Stimulated activated CD4-positive, alpha-beta T cell treated with anti-CD3 and anti-CD28 coated beads, Interleukin-12 subunit alpha, Interleukin-12 subunit beta, amount 100 ng/mL, for 48 hours (primary cell): ENCODE results near the gene RPP30.

Source experiments
- DNase-seq, 3 donors: peaks; one replicate each; pipeline ENCODE4 v3.0.0-alpha.2; 2020; ENCODE audit warnings: low read depth in 2 of 3, low spot score in 1 of 3

The RPP30 gene

DNA sequence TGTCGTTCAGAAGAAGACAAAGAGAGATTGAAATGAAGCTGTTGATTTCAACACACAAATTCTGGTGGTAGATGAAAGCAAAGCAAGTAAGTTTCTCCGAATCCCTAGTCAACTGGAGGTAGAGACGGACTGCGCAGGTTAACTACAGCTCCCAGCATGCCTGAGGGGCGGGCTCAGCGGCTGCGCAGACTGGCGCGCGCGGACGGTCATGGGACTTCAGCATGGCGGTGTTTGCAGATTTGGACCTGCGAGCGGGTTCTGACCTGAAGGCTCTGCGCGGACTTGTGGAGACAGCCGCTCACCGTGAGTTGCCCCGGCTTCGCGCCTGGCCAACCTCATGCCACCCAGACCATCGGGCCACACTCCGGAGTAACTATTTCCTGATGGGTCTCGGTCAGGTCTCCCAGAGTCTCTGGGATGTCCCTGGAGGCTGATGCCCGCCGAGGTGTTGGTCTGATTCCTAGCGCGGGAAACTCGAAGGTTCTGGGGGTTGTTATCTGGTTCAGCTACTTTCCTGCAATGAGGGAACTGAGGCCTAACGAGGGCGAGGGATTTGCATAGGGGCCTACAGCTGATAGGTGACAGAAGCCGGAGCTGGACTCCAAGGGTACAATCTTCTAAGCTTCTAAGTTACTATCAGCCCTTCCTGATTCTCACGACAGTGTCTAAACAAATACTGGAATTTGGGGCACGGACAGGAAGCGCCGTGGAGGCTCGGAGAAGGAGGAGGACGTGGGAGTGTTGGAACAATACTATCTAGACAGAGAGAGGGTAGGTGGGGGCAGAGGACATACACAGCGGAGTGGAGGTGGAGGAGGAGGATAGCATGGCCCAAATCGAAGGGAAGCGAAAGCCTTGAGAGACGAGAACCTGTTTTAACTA is at the start of gene RPP30:
RPP30 (plus strand) TSS at position 209 of the 882 bp plus-strand sequence; CDS start at position 222, 13 bp downstream.
- peak; percentile 70 to 81 (median 73) for DNase-seq

DNA sequence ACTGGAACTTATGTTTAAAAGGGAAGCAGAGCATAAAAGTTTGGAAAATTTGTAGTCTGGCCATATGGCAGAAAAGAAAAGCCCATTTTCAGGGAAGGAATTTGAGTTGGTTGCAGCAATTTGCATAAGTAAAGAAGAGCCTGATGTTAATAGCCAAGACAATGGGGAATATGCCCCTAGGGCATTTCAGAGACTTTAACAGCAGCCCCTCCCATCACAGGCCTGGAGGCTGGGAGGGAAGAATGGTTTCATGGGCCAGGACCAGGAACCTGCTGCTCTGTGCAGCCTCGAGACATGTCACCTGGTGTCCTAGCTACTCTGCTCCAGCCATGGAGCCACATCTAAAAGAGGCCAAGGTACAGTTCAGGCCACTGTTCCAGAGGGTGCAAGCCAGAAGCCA is 49.3 kb upstream of the RPP30 start:
- no peak for DNase-seq

DNA sequence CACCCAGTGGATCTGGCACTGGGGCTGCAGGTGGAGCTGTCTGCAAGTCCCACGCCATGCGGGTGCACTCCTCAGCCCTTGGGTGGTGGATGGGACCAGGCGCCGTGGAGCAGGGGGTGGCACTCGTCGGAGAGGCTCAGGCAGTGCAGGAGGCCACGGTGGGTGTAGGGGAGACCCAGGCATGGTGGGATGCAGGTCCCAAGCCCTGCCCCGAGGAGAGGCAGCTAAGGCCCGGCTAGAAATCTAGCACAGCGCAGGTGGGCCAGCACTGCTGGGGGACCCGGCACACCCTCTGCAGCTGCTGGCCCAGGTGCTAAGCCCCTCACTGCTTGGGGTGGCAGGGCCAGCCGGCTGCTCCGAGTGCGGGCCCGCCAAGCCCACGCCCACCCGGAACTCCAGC is 39.7 kb upstream of the RPP30 start:
- DNase-seq = no peak

DNA sequence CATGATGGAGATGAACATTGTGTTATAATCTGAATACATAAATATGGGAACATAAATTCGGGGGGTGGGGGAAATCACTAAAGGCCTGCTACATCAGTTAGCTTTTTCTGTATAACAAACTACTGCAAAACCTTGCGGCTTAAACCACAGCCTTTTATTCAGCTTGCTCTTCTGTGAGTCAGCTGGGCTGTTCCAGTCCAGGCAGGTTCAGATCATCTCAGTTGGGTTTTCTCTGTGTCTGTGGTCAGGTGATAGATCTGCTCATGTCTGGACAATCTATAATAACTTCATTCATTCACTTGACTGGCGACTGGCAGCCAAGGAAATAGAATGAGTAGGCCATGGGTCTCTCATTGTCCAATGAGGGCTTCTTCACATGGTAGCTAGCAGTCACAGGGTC is 37.4 kb upstream of the RPP30 start:
- no peak for DNase-seq

DNA sequence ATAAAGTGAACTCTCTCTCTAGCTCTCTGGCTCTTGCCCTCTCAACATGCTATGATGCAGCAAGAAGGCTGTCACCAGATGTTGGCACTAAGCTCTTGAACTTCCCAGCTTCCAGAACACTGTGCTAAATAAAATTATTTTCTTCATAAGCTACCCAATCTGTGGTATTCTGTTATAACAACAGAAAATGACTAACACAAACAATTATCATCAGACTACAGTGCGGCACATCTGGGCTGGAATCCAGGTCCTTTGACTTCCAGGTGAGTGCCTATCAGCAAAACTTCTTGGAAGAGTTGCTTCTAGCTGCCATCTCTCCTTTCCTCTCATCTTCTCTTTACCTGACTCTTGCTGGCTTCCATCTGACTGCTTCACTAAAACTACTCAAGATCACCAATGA is 34.3 kb upstream of the RPP30 start:
- DNase-seq = no peak

DNA sequence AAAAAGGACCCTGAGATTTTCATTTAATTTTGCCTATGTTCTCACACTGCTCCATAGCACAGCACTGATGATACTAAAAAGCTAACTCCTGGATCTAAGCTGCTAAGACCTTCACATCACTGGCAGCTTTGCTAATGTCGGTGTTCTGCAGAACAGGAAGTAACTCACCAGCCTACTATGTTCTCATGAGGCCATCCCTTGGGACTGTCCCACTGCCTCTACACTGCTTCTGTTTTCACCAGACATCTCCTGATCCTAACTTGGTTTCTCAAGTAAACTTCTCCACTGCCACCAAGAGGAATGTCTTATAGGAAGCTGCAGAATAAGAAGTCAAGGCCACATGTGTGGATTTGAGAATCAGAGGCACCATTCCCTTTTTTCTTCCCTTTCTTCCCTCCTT is 29.0 kb upstream of the RPP30 start:
- DNase-seq = no peak

DNA sequence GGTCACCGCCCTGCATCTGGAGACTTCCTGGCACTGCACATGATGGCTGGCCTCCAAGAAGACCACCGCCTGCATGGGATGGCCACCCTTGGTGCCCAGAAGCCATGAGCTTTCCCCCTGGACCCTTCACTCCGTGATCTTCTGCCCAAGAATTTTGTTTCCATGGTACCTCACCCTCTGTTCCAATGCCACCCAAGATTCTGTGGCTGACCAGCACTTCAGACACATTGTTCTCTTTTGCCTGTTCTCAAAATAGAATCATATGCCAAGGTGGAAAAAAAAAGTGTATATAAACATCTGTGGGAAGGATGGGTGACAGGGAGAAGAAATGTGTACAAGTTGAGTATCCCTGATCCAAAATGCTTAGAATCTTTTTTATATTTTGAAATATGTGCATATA is 26.0 kb upstream of the RPP30 start:
- no peak for DNase-seq

DNA sequence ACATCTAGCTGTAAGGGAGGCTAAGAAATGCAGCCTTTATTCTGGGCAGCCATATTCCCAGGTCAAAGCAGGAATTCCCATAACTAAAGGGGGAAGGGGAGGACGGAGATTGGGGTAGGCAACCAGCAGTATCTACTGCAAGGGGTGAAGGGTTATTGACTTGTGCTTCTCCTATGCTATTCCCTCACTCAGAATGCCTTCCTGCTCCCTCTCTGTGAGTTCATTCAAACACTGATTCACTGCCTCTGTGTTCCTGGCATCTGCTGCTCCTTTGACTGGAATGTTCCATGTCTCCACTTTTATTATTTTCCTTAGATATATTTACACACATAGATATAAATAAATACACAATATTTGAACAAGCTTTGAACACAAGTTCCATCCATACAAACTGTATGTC is 25.0 kb upstream of the RPP30 start:
- no peak for DNase-seq

DNA sequence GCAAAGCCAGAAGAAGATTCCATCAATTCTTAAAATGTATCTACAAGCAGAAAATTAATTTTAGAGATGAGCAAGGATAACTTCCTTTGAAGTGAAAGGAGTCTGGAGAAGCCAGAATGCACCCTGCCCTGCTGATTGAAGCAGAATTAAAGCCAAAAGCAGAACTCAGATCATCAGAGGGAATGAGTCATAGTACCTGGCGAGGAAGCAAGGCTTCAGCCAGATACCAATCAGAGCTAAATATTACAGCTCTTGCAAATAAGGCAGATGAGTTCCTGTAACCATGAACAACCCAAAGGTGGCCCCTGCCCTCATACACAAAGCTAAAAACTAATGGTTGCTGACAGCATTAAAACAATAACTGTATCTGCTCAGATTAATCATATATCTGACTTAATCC is 24.3 kb upstream of the RPP30 start:
- no peak for DNase-seq

DNA sequence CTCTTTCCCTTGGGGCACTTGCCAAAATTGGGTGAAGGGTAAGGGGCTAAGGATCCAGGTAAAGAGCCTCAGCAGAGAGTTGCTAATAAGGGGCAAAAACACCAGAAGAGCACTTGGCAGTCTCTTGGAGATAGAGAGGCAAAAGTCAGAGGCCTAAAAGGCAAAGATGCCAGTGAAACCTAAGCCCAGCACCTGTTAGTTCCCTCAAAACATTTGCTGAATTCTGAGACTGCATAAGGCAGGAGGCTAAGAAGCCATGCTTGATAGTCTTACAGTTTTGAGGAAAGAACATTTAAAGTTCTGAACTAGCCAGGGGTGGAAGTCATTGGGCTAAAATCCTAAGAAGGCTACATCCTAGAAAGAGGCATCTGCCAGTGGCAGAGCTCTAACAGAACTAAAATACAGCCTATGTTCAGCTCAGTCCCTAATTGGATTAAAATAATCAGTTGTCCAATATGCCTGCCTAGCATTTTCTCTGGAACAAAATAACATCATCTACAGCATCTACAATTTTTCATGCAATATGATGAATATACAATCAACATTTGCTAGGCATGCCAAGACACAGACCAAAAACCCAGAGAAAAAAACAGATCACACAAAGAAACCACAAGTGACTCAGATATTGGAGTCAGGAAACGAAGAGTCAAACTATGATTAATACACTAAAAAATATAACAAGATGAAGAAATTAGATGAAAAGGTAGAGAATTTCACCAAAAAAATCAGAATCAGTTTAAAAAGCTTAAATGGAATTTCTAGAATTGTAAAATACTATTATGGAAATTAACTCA is 21.6 kb upstream of the RPP30 start:
- no peak for DNase-seq

DNA sequence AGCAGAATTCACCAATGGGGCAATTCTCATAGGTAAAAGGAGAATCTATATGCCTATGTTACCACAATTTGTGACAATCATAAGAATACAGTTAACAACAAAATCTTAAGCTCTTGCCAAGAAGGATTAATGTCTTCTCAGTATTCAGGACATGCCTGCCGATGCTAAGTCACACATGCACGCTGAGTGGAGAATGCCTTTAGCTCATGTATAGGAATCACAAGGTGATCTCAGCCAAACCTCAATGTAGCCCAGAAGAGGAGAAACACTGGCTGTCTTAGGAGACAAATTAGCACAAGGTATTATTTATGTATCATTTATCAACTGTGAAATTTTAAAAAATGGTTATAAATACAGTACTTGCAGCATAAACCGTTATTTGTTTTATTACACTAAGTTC is 16.6 kb upstream of the RPP30 start:
- no peak for DNase-seq

DNA sequence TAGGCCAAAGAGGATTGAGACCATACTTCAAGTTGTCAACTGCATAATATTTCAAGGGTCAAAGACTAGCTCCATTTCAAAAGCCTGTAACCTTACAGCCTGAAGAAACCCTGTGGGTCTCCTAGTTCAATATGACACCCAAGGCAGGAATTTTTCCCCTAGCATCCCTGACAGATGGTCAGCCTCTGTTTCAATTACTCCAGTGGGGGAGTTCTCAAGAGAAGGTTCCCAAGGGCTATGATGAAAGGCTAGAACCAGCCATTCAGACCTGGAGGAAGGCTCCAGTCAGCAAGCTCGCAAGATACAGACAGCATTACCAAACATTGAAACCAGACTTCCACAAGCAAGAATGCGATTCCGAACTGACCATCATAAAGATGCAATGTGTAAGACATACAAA is 15.5 kb upstream of the RPP30 start:
- DNase-seq = no peak

DNA sequence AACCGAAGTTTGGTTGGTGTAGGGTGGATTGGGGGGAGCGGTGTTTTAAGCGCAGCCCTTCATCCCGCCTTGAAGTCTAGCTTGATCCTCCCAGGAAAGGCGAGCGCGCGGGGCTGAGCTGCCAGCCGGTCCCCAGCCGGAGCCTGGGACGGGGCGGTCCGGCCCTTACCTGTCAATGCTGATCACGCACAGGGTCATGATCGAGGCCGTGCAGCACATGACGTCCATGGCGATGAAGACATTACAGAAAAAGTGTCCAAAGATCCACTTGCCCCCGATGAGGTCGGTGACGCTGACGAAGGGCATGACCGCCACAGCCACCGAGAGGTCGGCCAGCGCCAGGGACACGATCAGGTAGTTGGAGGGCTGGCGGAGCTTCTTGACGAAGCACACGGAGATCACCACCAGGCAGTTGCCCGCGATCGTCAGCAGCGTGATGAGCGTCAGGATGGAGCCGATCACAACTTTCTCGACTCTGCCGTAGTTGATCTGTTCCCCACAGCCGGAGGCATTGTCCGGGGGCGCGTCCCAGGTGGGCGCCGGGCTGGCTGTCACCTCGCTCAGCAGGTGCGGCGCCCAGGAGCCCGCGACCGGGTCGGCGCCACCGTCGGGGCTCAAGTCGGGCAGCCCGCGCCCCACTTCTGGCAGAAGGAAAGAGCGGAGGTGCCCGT is 14.7 kb upstream of the RPP30 start:
- no peak for DNase-seq

DNA sequence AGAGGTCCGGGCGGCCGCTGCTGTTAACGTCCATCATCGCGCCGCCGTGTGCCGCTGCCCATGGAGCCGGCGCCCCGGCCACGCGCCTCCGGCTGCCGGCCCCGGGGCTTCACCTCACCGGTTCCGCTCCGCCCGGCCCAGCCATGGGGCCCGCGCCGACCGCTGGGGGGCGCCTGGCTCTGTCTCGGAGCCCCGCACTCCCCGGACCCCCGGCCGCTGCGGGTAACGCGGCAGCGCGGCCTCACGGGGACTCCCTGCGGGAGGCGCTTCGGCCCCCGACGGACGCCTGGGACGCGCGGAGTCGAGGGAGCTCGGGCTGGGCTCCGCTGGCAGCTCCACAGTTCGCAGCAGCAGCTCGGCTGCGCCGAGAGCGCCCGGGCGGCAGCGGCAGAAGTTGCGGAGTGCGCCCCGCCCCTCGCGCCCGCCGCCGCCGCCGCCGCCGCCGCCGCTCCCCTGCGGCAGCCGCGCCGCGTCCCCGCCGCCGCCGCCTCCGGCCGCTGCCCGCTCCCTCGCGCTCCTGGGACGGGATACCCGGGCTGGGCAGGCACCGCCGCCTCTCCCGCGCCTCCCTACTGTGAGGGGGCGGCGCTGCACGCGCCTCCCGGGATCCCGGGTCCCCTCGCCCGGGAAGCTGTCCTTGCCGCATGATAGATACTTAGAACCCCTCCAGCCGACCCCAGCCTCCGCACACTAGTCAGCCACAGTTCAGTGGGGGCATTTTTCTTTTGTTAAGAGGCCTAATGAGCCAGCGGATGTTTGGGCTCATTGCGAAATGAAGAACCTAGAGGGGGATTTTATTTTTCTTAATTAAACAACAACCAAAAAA is 13.9 kb upstream of the RPP30 start, which contains the start of gene HTR7:
HTR7 (minus strand) TSS at position 405 of the 826 bp plus-strand sequence; CDS start at position 37, 368 bp downstream.
- peak; percentile 22 to 32 (median 23) for DNase-seq

DNA sequence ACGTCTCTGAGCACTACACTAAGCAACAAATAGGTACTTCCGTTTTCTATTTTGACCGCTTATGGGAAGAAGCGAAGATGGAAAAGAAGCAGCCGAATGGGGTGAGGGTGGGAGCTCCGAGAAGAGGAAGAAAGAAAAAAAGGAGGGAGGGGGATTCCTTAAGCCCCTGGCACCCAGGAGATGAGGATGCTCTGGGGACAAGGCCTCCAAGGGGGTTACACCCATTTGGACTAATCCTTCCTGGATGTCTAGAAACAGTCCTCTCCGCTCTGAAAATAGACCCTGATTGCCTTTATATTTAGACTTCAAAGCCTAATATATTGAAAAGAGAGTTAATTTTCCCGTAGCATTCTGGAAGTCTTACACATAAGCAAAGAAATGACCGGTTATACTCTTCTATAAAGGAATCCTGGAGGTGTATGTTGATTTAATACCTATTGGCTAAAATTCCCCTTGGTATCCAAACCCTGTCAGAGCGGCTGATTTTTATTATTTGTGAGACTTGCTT is 13.3 kb upstream of the RPP30 start:
- no peak for DNase-seq

DNA sequence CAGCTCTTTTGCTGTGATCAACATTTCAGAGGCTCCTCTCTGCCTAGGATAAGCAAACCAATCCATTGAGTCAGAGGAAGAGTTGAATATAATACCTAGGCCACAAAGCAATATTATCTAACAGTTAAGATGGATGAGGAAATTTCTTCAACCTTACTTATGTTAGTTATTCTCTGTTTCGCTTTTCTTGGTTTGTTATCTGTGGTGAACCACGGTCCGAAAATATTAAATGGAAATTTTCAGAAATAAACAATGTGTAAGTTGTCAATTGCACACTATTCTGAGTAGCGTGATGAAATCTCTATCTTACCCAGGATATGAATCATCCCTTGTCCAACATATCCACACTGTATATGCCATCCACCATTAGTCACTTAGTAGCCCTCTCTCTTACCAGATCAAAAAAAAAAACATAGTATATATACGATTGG is 12.4 kb upstream of the RPP30 start:
- DNase-seq = no peak

DNA sequence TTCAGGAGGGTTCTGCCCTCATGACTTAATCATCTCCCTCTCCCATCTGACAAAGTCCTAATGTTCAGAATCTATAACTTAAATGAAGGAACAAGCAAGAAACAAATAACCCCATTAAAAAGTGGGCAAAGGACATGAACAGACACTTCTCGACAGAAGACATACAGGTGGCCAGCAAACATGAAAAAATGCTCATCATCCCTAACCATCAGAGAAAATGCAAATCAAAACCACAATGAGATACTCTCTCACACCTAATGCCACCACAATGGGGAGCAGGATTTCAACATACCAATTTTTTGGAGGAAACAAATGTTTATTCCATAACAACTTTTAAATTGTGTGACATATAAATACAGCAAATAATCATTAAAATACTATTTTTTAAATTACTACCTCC is 11.0 kb upstream of the RPP30 start:
- DNase-seq = no peak

DNA sequence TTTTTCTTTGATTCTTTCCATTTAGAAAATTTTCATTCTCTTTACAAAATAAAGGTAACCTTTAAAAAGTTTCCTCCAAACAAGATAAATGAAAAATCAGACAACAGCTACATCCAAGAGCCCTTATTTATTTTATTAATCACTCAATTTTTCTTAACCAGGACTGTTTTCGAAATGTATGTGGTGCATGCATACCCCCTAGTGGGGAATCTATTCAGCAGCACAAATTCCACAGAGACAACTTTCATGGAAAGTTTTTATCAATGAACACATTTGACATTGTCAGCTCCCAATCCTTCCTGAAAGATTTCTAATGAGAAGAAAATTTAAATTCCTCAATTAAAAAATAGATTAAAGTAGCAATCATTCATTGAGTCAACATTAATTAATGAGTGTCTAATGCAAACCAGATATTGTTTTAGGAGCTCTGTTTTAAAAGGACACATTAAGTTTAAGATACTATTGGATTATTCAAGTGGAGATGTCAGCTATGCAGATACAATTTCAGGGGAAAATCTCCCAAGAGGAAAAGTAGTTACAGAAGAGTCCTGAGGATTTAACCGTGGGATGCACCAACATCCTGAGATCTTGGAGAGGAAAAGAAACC is 8.8 kb upstream of the RPP30 start:
- no peak for DNase-seq

DNA sequence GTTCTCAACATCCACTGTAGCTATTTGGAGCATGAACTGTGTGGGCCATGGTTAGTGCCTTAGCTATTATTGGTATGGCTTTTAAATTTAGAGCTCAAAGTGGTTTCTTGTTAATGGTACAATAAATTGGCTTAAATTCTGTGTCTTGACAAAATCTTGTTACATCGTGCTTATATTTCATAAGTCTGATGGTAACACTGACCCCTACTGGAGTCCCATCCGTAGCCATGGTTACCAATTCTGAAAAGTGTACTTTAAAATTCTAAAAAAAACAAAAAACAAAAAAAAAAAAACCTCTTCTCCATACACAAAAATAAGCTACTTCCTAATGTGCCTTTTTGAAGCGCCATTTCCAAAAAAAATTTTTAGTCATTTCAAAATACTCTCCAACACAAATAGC is 6.4 kb upstream of the RPP30 start:
- DNase-seq = no peak

DNA sequence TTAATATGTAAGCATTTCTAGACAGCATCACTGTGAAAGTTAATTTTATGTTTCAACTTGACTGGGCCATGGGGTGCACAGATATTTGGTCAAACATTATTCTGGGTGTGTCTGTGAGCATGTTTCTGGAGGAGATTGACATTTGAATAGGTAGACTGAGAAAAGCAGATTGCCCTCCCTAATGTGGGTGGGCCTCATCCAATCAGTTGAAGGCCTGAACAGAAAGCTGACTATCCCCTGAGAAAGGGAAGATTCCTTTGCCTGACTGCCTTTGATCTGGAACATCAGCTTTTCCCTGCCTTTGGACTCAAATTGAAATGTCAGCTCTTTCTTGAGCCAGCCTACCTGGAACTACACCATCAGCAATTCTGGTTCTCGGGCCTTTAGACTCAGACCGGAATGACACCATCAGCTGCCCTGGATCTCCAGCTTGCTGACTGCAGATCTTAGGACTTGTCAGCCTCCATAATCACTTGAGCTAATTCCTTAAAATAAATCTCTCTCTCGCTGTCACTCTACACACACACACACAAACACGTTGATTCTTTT is 5.7 kb upstream of the RPP30 start:
- DNase-seq = no peak
